Breast epithelium (tissue), 3 donors: Measurements from ENCODE around the gene ATRNL1.

Source experiments
- CTCF ChIP-seq, 3 donors: fragments of 450-650 bp; IDR thresholded peaks; one replicate each; pipeline ENCODE4 v1.5.1; 2016 to 2017; ENCODE audit warnings: antibody characterized with exemption in 3 of 3, mild to moderate bottlenecking in 3 of 3, moderate library complexity in 3 of 3
- POLR2AphosphoS5 ChIP-seq, 3 donors: sonication (generic); formaldehyde crosslinking; IDR thresholded peaks; one replicate each; pipeline ENCODE4 v1.6.1; 2017; ENCODE audit warnings: antibody characterized with exemption in 3 of 3

GRCh38 chr10:115918812-115919211, 825.6 kb downstream of the ATRNL1 start:
- TF ChIP-seq CTCF (IDR thresholded peaks at IDR 0.05), result no peak
- no peak for TF ChIP-seq POLR2AphosphoS5 (IDR thresholded peaks at IDR 0.05)
